ENCODE data around the gene KERA.

KERA gene, protein sequence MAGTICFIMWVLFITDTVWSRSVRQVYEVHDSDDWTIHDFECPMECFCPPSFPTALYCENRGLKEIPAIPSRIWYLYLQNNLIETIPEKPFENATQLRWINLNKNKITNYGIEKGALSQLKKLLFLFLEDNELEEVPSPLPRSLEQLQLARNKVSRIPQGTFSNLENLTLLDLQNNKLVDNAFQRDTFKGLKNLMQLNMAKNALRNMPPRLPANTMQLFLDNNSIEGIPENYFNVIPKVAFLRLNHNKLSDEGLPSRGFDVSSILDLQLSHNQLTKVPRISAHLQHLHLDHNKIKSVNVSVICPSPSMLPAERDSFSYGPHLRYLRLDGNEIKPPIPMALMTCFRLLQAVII

DNA sequence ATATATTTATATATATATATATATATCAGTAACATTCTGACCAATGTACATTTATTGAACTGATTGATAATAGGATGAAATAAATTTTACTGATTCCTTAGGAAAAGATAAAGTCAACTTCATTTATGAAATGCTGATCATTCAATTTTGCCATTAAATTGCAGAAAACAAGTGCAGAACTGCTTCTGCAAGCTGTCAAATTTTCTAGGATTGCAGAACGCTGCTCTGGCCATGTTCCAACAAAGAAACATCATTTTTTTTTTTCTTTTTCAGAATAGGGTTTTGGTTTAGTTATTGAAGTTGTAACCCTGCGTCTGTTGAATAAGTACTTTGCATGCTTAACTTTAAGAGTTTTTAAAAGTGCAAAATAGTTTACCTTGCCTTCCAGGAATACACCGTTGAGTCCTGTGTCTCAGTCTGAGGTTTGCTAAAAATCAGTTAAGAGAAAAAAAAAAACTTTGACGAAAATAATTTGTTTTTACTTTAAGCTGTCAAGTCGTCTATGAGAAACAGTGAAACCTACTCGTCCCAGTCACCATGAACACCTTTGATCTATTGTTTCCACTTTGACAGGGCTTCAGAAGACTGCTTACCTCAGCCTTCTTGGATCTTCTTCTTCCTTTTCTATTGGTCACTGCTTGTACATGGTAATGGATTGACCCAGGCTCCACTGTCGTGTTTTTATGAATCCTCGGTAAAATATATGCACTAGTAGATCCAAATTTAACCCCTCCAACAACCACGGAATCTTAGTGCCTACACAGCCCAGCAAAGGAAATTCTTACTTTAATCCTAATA lies at the start of gene KERA:
TSS of gene KERA (minus strand) at position 657 of the 798 bp plus-strand sequence. CDS start 1,743 bp downstream, outside the sequence.
- no peak within 1 kb of the TSS for H3K4me3 ChIP-seq (ENCODE audit: low read depth, low read length)
- TF ChIP-seq, protein P1, sequence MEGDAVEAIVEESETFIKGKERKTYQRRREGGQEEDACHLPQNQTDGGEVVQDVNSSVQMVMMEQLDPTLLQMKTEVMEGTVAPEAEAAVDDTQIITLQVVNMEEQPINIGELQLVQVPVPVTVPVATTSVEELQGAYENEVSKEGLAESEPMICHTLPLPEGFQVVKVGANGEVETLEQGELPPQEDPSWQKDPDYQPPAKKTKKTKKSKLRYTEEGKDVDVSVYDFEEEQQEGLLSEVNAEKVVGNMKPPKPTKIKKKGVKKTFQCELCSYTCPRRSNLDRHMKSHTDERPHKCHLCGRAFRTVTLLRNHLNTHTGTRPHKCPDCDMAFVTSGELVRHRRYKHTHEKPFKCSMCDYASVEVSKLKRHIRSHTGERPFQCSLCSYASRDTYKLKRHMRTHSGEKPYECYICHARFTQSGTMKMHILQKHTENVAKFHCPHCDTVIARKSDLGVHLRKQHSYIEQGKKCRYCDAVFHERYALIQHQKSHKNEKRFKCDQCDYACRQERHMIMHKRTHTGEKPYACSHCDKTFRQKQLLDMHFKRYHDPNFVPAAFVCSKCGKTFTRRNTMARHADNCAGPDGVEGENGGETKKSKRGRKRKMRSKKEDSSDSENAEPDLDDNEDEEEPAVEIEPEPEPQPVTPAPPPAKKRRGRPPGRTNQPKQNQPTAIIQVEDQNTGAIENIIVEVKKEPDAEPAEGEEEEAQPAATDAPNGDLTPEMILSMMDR (IDR thresholded peaks at IDR 0.05; ENCODE audit: insufficient read depth, low read depth, low read length, missing control alignments), result no peak
- DNase-seq (ENCODE audit: low read depth), result no peak

DNA sequence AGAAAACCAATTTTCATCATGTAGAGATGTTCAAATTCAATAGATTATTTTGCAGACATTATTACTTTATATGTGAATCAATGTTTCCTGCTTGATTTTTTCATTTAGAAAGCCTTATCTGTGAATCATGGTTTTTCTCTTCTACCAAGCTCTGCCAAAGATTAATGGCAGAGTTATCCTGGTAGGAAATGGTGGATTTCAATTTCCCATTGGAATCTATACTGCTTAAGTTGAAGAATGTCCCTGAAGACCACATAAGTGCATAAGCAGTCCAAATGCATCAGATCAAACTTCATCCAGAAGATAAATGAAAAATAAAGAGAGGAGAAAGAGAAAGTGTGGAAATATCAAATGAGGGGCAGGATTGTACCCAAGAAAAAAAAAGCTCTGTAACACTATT lies 48.5 kb upstream of the KERA start:
- TF ChIP-seq, protein P1 (IDR thresholded peaks at IDR 0.05; ENCODE audit: insufficient read depth, low read depth, low read length, missing control alignments), result no peak
- no peak overlapping the region for H3K4me3 ChIP-seq (ENCODE audit: low read depth, low read length)
- DNase-seq (ENCODE audit: low read depth), result no peak

DNA sequence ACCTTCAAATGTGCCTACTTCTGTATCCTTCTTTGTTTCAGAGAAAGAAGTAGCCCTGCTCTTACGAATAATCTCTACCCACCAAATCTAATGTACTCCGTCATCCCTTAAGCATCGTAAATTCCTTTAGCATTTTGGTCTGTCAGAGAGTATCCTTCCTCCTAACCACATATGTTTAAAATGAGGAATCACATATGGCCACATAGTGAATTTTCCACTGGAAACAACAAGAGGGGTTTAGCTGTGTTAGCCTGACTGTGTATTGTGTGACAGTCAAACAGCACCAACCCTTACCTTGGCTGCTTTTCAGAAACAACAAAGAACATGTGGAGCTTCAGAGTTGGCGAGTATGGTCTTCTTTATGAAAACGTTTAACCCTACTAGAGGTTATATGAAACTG lies 48.0 kb upstream of the KERA start:
- no peak overlapping the region for H3K4me3 ChIP-seq (ENCODE audit: low read depth, low read length)
- DNase-seq (ENCODE audit: low read depth), result no peak

DNA sequence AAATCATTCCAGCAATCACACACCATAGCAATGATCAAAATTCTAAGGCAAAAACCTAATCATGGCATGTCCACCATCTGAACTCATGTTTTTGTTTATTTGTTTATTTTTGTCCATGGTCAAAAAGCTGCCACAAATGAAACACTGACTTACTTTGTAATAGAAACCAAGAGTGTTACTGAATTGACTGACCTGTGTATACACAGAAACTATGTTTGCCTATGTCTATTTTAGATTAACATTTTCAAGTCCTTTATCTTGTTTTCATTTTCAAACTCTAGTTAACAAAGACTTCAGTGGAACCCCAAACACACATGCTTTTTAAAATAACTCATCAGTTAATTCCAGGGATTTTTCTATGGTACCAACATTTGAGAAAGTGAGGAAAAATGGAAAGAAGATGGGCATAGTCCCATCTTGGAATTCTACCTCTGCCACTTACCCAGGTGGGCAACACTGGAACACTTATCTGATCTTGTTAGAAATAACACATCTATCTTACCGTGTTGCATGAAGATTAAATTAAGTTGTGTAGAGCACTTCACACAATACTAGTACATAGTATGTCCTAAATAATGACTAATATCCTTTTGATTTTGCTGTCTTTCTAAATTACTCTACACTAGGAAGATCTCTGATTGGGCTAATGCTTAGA lies 47.1 kb upstream of the KERA start:
- TF ChIP-seq, protein P1 (IDR thresholded peaks at IDR 0.05; ENCODE audit: insufficient read depth, low read depth, low read length, missing control alignments), result no peak
- peak; percentile 30 for DNase-seq (ENCODE audit: low read depth)
- H3K4me3 ChIP-seq (ENCODE audit: low read depth, low read length), result no peak overlapping the region

More for the DNA sequence above, 48.0 kb upstream of the KERA start:
- TF ChIP-seq, protein P1 (IDR thresholded peaks at IDR 0.05; ENCODE audit: insufficient read depth, low read depth, low read length, missing control alignments), result no peak

DNA sequence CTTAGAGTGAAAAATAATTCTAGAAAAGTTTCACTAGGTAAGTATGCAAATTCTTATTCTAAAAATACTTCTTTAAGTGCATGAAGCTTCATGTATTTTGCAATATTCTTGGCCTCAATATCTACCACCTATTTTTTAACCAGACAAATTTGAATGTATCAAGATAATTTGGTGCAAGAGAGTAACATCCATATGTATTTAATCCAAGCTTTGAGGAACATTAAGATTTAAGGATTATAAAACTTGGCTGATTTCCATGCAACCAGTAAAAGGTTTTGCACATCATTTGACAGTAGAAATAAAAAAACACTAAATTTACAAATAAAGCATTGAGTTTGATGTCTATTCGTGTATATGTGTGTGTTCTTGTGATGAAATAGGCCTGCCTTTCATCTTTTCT lies 45.8 kb upstream of the KERA start:
- TF ChIP-seq, protein P1 (IDR thresholded peaks at IDR 0.05; ENCODE audit: insufficient read depth, low read depth, low read length, missing control alignments), result no peak
- H3K4me3 ChIP-seq (ENCODE audit: low read depth, low read length), result no peak overlapping the region
- DNase-seq (ENCODE audit: low read depth), result no peak

DNA sequence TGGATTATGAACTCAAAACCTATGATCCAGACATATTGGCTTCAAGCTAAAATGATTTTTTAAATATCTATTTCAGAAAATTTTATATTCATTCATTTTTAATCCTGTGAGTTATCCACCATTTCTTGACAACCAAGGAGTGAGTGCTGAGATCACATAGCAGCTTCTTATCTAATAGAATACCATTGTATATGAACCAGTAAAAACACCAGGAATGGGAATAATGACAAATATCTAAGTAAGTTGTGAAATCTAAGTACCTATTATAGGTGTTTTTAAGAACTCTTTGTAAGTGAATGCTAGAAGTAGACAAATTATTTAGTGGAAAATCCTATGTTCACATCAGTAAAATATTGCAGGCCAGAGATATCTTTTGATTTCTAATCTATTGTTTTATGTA lies 45.3 kb upstream of the KERA start:
- TF ChIP-seq, protein P1 (IDR thresholded peaks at IDR 0.05; ENCODE audit: insufficient read depth, low read depth, low read length, missing control alignments), result no peak
- no peak for DNase-seq (ENCODE audit: low read depth)
- H3K4me3 ChIP-seq (ENCODE audit: low read depth, low read length), result no peak overlapping the region

Measured in GM12865 (cell line).